ENCODE measurements around the gene GET4.

Gene GET4

DNA sequence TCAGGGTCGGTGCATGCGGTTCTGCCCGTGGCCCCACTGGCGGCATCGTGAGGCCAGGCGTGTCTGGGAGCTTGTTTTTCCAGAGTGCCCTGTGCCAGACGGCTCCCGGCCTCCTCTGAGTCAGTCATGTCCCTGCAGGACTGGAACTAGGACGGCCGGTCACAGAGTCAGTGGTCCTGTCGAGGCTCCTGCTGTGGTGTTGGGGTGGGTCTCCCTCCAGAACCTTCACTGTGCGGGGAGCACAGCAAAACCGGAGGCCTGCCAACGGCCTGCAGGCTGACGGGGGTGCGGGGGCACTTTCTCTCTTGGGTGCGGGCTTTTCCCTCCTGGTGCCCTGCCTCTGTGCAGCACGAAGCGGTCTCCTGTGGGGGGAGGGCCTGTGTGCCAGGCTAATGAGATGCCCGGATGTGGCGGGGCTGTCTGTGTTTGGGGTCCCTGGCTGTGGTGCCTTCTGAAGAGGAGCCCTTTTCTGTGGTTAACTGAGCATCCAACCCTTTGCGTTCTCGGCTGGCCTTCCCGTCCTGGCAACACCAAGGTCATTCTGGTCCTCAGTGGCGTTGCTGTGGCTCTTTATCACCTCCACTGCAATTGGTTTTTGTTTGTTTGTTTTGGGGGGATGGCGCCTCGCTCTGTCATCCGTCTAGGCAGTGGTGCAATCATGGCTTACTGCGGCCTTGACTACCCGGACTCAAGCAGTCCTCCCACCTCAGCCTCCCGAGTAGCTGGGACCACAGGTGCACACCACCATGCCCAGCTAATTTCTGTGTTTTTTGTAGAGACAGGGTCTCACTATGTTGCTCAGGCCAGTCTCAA lies 8.0 kb downstream of the GET4 start:
- Histone ChIP-seq H3K9me3 (ENCODE audit: low read length) (no peaks in the 10 kb centered on the region), H3K27ac (ENCODE audit: low read depth, low read length, poor library complexity, severe bottlenecking) (no peak overlapping the region), H3K4me3 (ENCODE audit: low read depth, low read length, poor library complexity, severe bottlenecking) (no peak overlapping the region), H2AFZ (ENCODE audit: low read length) (no peak overlapping the region), H3K9me2 (ENCODE audit: low read depth, low read length) (no peaks in the 10 kb centered on the region), H3K4me2 (ENCODE audit: low read length) (no peak overlapping the region), H3K4me1 (ENCODE audit: insufficient read depth, low read length, severe bottlenecking) (no peaks in the 10 kb centered on the region), H3K79me2 (ENCODE audit: insufficient read depth, low read length) (peaks cover 16% of the 10 kb centered on the region), H3F3A (ENCODE audit: insufficient read depth, low read length) (no peaks in the 10 kb centered on the region), H3K9ac (ENCODE audit: low read length) (no peak overlapping the region), H4K20me1 (ENCODE audit: insufficient read depth, low read length) (no peaks in the 10 kb centered on the region), H3K27me3 (ENCODE audit: insufficient read depth, low read length) (no peaks in the 10 kb centered on the region), H3K36me3 (ENCODE audit: insufficient read depth, low read length) (peaks cover 23% of the 10 kb centered on the region)
- TF ChIP-seq, protein P1, sequence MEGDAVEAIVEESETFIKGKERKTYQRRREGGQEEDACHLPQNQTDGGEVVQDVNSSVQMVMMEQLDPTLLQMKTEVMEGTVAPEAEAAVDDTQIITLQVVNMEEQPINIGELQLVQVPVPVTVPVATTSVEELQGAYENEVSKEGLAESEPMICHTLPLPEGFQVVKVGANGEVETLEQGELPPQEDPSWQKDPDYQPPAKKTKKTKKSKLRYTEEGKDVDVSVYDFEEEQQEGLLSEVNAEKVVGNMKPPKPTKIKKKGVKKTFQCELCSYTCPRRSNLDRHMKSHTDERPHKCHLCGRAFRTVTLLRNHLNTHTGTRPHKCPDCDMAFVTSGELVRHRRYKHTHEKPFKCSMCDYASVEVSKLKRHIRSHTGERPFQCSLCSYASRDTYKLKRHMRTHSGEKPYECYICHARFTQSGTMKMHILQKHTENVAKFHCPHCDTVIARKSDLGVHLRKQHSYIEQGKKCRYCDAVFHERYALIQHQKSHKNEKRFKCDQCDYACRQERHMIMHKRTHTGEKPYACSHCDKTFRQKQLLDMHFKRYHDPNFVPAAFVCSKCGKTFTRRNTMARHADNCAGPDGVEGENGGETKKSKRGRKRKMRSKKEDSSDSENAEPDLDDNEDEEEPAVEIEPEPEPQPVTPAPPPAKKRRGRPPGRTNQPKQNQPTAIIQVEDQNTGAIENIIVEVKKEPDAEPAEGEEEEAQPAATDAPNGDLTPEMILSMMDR (IDR thresholded peaks at IDR 0.05; ENCODE audit: low read length) = no peak
- TF ChIP-seq EZH2 (IDR thresholded peaks at IDR 0.05; ENCODE audit: borderline replicate concordance, low read length) = no peak

DNA sequence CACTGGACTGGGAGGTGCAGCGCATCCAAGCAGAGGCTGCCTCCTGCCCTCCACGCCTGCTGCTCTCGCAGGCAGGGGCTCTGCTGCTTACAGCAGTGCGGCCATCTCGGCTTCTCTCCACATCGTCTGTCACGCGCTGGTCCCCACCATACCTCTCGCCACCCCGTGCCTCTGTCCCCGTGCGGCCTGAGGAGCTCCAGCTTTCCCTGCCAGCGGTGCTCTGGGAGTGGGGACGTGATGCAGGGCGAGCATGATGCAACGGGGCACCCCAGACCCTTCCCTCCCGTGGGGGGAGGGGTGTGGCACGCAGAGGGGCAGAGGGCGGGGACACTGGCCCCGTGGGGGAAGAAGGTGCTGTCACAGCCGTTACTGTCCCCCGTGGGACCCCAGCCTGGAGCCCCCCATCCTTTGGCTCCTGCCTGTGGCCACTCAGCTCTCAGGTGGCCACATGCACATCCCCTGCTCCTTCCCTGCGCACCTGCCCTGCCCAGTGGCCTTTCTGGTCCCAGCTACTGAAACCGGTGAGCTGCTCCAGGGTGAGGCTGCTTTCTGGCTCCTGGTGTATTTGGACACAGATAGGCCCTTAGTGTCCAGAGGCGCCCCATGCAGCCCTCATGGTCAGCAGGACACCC lies 9.0 kb downstream of the GET4 start:
- no peaks in the 10 kb centered on the region for H4K20me1 ChIP-seq (ENCODE audit: insufficient read depth, low read length)
- peaks cover 21% of the 10 kb centered on the region; the same call in 1 of the 2 replicates for H3K36me3 ChIP-seq (ENCODE audit: insufficient read depth, low read length)
- no peaks in the 10 kb centered on the region for H3K9me3 ChIP-seq (ENCODE audit: low read length)
- H3K4me1 ChIP-seq (ENCODE audit: insufficient read depth, low read length, severe bottlenecking) = no peaks in the 10 kb centered on the region
- H3K79me2 ChIP-seq (ENCODE audit: insufficient read depth, low read length) = peaks cover 11% of the 10 kb centered on the region
- H3K4me2 ChIP-seq (ENCODE audit: low read length) = no peak overlapping the region
- TF ChIP-seq EZH2 (IDR thresholded peaks at IDR 0.05; ENCODE audit: borderline replicate concordance, low read length) = no peak
- TF ChIP-seq, protein P1 (IDR thresholded peaks at IDR 0.05; ENCODE audit: low read length) = no peak
- H3K9ac ChIP-seq (ENCODE audit: low read length) = no peak overlapping the region
- H3K27me3 ChIP-seq (ENCODE audit: insufficient read depth, low read length) = no peaks in the 10 kb centered on the region
- no peak overlapping the region for H2AFZ ChIP-seq (ENCODE audit: low read length)
- H3F3A ChIP-seq (ENCODE audit: insufficient read depth, low read length) = no peaks in the 10 kb centered on the region
- no peak overlapping the region for H3K4me3 ChIP-seq (ENCODE audit: low read depth, low read length, poor library complexity, severe bottlenecking)
- no peaks in the 10 kb centered on the region for H3K9me2 ChIP-seq (ENCODE audit: low read depth, low read length)
- H3K27ac ChIP-seq (ENCODE audit: low read depth, low read length, poor library complexity, severe bottlenecking) = no peak overlapping the region

DNA sequence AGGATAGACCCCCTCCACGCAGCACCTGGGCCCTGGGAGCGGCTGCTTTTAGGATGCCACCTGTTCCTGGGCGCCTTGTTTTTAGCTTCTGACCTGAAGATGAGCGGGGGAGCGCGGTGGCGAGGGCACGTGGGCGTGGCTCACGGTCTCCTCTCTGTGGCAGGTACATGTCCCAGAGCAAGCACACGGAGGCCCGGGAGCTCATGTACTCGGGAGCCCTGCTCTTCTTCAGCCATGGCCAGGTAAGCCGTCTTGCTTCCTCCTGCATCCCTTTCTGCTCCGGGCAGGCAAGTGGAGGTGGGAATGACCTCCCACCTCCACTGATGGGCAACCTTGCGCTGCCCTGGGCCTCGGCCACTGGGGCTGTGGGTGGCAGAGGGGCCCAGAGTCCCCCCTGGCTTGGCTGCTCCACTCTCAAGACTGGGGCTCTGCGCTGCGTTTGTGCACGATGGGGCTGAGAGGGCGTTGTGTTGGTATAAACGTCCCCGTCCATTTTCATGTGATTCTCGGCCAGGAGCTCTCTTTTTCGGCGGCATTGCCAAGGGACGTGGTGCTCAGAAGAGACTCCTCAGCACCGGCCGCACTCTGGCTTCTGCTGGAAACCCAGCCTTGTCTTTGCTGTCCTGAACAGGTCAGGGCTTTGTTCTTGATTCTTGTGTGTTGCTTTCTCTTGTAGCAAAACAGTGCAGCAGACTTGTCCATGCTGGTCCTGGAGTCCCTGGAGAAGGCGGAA lies 9.7 kb downstream of the GET4 start:
- Histone ChIP-seq H3K9ac (ENCODE audit: low read length) (no peak overlapping the region), H3F3A (ENCODE audit: insufficient read depth, low read length) (no peaks in the 10 kb centered on the region), H3K9me3 (ENCODE audit: low read length) (no peaks in the 10 kb centered on the region), H3K4me2 (ENCODE audit: low read length) (no peak overlapping the region), H4K20me1 (ENCODE audit: insufficient read depth, low read length) (no peaks in the 10 kb centered on the region), H3K79me2 (ENCODE audit: insufficient read depth, low read length) (peaks cover 11% of the 10 kb centered on the region), H3K27me3 (ENCODE audit: insufficient read depth, low read length) (no peaks in the 10 kb centered on the region), H3K4me3 (ENCODE audit: low read depth, low read length, poor library complexity, severe bottlenecking) (no peak overlapping the region), H3K4me1 (ENCODE audit: insufficient read depth, low read length, severe bottlenecking) (no peaks in the 10 kb centered on the region), H3K9me2 (ENCODE audit: low read depth, low read length) (no peaks in the 10 kb centered on the region), H3K36me3 (ENCODE audit: insufficient read depth, low read length) (peaks cover 28% of the 10 kb centered on the region), H2AFZ (ENCODE audit: low read length) (no peak overlapping the region), H3K27ac (ENCODE audit: low read depth, low read length, poor library complexity, severe bottlenecking) (no peak overlapping the region)
- TF ChIP-seq, protein P1 (IDR thresholded peaks at IDR 0.05; ENCODE audit: low read length) = no peak
- TF ChIP-seq EZH2 (IDR thresholded peaks at IDR 0.05; ENCODE audit: borderline replicate concordance, low read length) = no peak

Data from OCI-LY1 (cell line).